HFFc6 (cell line): ENCODE data around the gene PRKAG2. TPM values are rescaled to one million over a fixed set of nuclear protein-coding genes. Genes with fewer than 3 reads are reported as not detected.
"Not testable (repeated sequence)": the region's sequence is repeated elsewhere in the genome, so short reads cannot be mapped to it uniquely, and the experiment has no call there.

Experiments used
- DNase-seq: peaks from one replicate; pipeline ENCODE4 v3.0.0-alpha.2; 2018
- H3K27ac Mint-ChIP-seq: 2 replicates; pipeline ENCODE4 v1.8.0; 2020; ENCODE audit warnings: mild to moderate bottlenecking, mixed read lengths
- H3K27me3 Mint-ChIP-seq: 2 replicates; pipeline ENCODE4 v1.8.0; 2021; ENCODE audit warnings: mild to moderate bottlenecking, moderate library complexity, mixed read lengths; ENCODE audit not compliant: insufficient read depth
- H3K36me3 Mint-ChIP-seq: 2 replicates; pipeline ENCODE4 v1.8.0; 2021; ENCODE audit warnings: low read depth, mixed read lengths
- H3K4me1 Mint-ChIP-seq: 2 replicates; pipeline ENCODE4 v1.8.0; 2020; ENCODE audit warnings: low read depth, mixed read lengths
- H3K4me3 Mint-ChIP-seq: 2 replicates; pipeline ENCODE4 v1.8.0; 2020; ENCODE audit warnings: mild to moderate bottlenecking, moderate library complexity, mixed read lengths
- H3K9me3 Mint-ChIP-seq: 2 replicates; pipeline ENCODE4 v1.8.0; 2020; ENCODE audit warnings: mild to moderate bottlenecking, mixed read lengths
- total RNA-seq, 6 experiments: library from RNA; stranded (reverse); fragmentation: NEBNext Ultra II Directional; extraction: Animal tissue kit (Norgen Biotek cat#: 25700); gene quantifications; 2 replicates in 1 of 6; 3 replicates in 5 of 6; pipeline ENCODE4 v1.2.3, GENCODE V29; 2021
- TF ChIP-seq, protein P1 (sequence below): fragments of 200-600 bp; sonication (generic); IDR thresholded peaks from 2 replicates; pipeline ENCODE4 v1.5.0; 2021; ENCODE audit warnings: antibody characterized with exemption, mild to moderate bottlenecking

PRKAG2 gene
- total RNA-seq, 6 experiments from 2014 or later, result 15.1 to 19.2 (median 18.4) TPM

DNA sequence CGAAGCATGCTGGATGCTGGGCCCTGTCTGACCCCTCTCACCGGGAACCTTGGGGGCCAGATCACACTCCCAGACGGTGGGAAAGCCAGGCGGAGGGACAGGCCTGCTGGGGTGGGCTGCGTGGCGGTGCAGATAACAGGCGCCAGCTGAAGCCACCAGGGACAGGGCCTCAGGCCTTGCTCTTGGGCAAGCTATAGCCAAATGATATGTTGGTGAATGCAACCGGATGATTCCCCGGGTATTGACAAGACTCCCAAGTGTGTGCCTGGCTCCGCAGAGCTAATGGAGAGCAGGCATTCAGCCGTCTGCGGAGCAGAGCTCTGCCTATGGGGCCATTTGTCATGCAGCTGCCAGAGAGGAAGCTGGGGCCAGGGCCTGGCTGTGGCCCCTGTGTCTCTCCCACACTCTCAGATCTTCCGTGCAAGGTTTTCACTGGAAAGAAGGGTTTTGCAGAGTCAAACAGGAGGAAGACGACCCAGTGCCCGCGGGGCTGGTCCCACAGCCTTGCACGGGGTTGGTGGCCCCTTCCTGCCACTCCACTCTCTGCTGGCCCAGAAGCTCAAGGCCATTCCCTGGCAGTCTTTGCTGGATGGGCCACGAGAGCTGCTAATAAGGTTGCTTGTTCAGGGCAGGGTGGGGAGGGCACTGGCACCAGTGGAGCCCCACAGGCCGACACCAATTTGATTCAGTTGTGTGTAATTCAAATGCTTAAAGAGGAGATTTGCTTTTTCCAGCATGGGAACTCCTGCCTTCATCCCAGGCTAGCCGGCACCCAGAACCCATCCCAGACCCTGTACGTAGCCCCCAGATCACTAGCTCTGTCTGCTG is 91.8 kb downstream of the PRKAG2 start:
- Mint-ChIP-seq H3K4me3 (no peak overlapping the region), H3K36me3 (no peaks in the 10 kb centered on the region), H3K27ac (no peak overlapping the region), H3K27me3 (peaks cover 35% of the 10 kb centered on the region), H3K9me3 (no peaks in the 10 kb centered on the region), H3K4me1 (no peaks in the 10 kb centered on the region)
- TF ChIP-seq, protein P1, sequence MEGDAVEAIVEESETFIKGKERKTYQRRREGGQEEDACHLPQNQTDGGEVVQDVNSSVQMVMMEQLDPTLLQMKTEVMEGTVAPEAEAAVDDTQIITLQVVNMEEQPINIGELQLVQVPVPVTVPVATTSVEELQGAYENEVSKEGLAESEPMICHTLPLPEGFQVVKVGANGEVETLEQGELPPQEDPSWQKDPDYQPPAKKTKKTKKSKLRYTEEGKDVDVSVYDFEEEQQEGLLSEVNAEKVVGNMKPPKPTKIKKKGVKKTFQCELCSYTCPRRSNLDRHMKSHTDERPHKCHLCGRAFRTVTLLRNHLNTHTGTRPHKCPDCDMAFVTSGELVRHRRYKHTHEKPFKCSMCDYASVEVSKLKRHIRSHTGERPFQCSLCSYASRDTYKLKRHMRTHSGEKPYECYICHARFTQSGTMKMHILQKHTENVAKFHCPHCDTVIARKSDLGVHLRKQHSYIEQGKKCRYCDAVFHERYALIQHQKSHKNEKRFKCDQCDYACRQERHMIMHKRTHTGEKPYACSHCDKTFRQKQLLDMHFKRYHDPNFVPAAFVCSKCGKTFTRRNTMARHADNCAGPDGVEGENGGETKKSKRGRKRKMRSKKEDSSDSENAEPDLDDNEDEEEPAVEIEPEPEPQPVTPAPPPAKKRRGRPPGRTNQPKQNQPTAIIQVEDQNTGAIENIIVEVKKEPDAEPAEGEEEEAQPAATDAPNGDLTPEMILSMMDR, result no peak
- DNase-seq, result no peak

DNA sequence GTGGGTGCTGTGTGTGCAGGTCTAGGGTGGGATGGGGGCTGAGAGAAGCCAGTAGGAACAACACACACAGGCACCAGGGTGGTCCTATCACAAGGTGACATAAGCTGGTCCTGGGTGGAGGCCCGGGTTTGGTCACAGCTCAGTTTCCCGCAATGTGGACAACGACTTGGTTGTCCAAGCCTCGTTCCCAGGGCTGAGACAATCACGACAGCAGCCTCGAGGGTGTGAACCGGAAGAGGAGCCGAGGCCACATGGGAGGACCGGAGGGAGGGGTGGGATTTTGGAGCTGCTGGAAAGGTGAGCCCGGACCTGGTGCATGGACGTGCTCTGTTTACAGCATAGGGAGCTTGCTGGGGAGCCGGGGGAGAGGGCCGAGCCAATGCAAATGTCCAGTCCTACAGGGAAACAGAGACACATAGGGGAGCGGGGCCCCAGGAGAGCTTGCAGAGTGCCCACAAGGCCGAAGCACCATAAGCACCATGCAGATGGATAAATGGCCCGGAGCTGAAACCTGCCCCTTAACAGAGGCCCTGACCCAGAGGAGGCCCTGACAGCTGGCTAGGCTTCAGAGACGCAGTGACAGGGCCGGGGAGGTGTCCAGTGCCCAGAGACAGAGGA is 92.8 kb downstream of the PRKAG2 start:
- Mint-ChIP-seq H3K36me3 (no peaks in the 10 kb centered on the region), H3K4me1 (no peaks in the 10 kb centered on the region), H3K4me3 (no peak overlapping the region), H3K27ac (no peak overlapping the region), H3K9me3 (no peaks in the 10 kb centered on the region), H3K27me3 (peaks cover 37% of the 10 kb centered on the region)
- TF ChIP-seq, protein P1, result no peak
- no peak for DNase-seq

DNA sequence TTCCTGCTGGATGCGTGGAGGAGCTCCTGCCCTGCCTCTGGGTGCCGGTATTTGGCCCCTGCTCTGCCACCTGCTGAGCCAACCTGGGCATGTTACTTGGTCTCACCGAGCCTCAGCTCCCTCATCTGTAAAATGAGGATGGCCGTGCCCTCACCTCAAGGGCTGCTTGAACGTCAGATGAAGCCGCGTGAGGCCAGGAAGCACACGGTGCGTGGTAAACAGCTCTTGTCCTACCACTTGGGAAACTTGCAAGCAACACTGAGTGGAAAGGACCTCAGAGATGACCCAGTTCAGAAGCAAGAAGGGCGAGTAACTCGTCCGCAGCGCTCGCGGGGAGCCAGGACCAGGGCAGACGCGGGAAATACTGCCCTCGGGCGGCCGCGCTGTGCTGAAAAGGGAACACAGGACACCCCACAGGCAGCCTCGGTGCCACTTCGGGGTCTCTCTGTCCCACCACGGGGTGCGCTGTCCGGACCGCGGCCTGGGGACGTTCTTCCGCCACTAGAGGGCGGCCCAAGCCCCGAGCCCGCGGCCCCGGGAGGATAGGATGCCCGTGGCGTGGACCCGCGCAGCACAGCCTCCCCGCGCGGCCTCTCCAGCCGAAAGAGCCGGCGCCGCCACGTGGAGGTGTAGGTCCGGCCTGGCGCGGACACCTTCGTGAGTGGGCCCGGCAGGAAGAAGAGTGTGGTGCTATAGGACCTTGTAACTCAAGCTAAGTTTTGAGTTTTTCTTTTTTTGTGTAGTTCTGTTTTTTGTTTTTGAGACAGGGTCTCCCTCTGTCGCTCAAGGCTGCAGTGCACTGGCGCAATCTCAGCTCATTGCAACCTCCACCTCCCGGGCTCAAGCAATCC is 94.1 kb downstream of the PRKAG2 start:
- H3K36me3 Mint-ChIP-seq, result peaks cover 4% of the 10 kb centered on the region; the same call in 1 of the 2 replicates
- TF ChIP-seq, protein P1, result peak; percentile 96
- DNase-seq, result peak; percentile 7

DNA sequence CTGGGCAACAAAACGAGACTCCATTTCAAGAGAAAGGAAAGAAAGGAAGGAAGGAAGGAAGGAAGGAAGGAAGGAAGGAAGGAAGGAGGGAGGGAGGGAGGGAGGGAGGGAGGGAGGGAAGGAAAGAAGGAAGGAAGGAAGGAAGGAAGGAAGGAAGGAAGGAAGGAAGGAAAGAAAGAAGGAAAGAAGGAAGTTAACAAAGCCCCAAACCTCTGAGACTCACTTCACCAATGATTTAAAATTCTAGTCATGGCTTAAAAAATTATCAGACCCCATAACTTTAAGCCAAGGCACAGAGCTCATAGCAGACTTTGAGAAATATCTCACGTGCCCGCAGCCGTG is 94.7 kb downstream of the PRKAG2 start:
- H3K4me1 Mint-ChIP-seq, H3K27ac Mint-ChIP-seq, H3K36me3 Mint-ChIP-seq, H3K4me3 Mint-ChIP-seq, H3K9me3 Mint-ChIP-seq, DNase-seq: not testable (repeated sequence)
- peaks cover 41% of the 10 kb centered on the region for H3K27me3 Mint-ChIP-seq

More for the DNA sequence above, 94.1 kb downstream of the PRKAG2 start:
- H3K4me1 Mint-ChIP-seq, result no peaks in the 10 kb centered on the region
- H3K4me3 Mint-ChIP-seq, result no peak overlapping the region
- no peak overlapping the region for H3K27ac Mint-ChIP-seq
- peaks cover 9% of the 10 kb centered on the region for H3K9me3 Mint-ChIP-seq
- peaks cover 41% of the 10 kb centered on the region for H3K27me3 Mint-ChIP-seq

DNA sequence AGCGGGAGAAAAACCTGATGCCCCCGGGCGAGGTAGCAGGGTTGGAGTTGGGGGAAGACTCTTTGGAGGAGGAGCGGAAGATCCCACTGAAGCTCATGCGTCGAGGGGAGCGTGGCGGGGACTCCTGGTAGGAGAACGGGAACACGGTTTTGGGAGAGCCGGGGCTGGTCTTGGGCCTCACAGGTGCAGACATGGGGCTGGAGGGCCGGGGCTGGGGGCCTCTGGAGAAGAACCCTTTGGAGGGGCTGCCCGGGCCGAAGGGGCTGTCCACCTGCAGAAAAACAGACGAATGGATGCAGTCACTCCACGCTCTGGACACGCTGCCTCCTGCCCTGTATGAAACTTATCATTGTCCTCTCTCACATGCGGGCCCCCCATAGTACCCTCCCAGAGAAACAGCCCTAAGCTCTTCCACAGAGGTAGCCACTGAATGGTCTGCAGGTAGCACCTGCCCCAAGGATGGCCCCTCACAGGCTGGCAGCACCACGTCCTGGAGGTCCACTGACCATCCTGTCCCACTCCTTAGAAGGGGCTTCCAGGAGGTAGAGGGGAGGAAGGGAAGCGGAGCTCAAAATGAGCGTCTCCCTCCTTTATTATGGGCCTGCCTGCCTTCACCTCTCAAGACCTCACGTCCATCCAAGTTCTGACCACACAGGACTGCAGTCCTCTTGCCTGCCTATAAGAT is 95.6 kb downstream of the PRKAG2 start:
- H3K36me3 Mint-ChIP-seq, result peaks cover 4% of the 10 kb centered on the region; the same call in 1 of the 2 replicates
- no peaks in the 10 kb centered on the region for H3K4me1 Mint-ChIP-seq
- H3K4me3 Mint-ChIP-seq, result no peak overlapping the region
- no peak overlapping the region for H3K27ac Mint-ChIP-seq
- DNase-seq, result no peak
- TF ChIP-seq, protein P1, result no peak
- peaks cover 40% of the 10 kb centered on the region for H3K27me3 Mint-ChIP-seq
- H3K9me3 Mint-ChIP-seq, result peaks cover 9% of the 10 kb centered on the region
